ENCODE data around the gene COL8A2. TPM values are rescaled to one million over a fixed set of nuclear protein-coding genes. Genes with fewer than 3 reads are reported as not detected.

COL8A2 gene
- total RNA-seq, 1 experiment from 2014 or later = 0.24 TPM

DNA sequence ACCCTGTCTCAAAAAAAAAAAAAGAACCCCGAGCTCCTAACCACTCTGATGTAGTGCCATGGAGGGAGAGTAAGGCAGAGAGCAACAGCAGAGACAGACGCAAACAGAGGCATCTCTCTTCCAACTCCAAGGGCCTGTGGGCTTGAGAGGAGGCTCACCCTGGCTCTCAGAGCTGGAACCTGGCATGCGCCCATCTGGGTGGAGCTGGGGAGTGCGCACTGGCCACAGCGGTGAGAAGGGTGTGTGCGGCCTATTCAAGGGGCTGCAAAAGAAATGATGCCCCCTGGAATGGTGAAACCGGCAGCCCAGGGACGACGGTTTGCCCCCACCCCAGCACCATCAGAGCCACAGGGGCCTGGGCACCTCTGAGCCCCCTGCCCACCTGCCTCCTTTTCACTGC lies 17.6 kb downstream of the COL8A2 start:
- ChIA-PET CTCF (no interaction called here), POLR2A (ENCODE audit: low non-redundant PET) (interaction anchor here (0.5 kb wide), 1 partner anchor 191 kb away, joined by 7 read pairs; no protein-coding TSS in a partner anchor)
- no peaks in the 10 kb centered on the region for H3K4me1 ChIP-seq (ENCODE audit: insufficient read depth, low read length, poor library complexity, severe bottlenecking)
- no TSS peak for BruUV-seq (replicated peaks)
- no peak overlapping the region for H3K27ac ChIP-seq (ENCODE audit: low read depth, low read length, poor library complexity, severe bottlenecking)
- TF ChIP-seq, protein P1, sequence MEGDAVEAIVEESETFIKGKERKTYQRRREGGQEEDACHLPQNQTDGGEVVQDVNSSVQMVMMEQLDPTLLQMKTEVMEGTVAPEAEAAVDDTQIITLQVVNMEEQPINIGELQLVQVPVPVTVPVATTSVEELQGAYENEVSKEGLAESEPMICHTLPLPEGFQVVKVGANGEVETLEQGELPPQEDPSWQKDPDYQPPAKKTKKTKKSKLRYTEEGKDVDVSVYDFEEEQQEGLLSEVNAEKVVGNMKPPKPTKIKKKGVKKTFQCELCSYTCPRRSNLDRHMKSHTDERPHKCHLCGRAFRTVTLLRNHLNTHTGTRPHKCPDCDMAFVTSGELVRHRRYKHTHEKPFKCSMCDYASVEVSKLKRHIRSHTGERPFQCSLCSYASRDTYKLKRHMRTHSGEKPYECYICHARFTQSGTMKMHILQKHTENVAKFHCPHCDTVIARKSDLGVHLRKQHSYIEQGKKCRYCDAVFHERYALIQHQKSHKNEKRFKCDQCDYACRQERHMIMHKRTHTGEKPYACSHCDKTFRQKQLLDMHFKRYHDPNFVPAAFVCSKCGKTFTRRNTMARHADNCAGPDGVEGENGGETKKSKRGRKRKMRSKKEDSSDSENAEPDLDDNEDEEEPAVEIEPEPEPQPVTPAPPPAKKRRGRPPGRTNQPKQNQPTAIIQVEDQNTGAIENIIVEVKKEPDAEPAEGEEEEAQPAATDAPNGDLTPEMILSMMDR (conservative IDR thresholded peaks at IDR 0.05; ENCODE audit: low read depth, low read length) = no peak
- no peak for TF ChIP-seq EZH2 (IDR thresholded peaks at IDR 0.05; ENCODE audit: borderline replicate concordance, low read depth, low read length, poor library complexity, severe bottlenecking)
- H3K4me3 ChIP-seq (ENCODE audit: low read depth, low read length, poor library complexity, severe bottlenecking) = no peak overlapping the region
- H3K36me3 ChIP-seq (ENCODE audit: insufficient read depth, low read length, poor library complexity, severe bottlenecking) = no peaks in the 10 kb centered on the region
- intact Hi-C loops (cut with micrococcal nuclease; ENCODE audit: unreplicated experiment) = no loop called here
- no peaks in the 10 kb centered on the region for H3K9me3 ChIP-seq (ENCODE audit: low read depth, low read length, poor library complexity, severe bottlenecking)
- DNase-seq (ENCODE audit: low spot score) = no peak
- no peaks in the 10 kb centered on the region for H3K27me3 ChIP-seq (replicated peaks; ENCODE audit: insufficient read depth, low read depth, low read length, poor library complexity)

DNA sequence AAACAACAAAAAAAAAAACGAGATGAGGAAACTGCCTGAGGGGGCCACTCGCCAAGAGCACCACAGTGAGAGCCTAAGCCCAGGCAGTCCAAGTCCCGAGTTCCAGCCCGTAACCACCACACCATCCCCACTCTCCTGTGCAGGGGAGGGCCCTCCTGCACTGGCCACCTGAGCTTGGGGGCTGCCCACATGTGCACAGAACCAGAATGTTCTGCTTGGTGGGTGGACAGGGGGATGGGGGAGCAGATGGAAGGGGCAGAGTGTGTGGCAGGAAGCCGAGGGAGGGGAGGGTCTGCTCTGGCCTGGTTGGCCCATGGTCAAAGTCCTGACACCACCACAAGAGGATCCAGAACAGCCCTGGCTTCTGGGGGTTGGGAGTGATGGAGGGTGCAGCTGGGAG lies 18.8 kb downstream of the COL8A2 start:
- POLR2A ChIA-PET (ENCODE audit: low non-redundant PET) = interaction anchor here (0.6 kb wide), 1 partner anchor 143 kb away, joined by 7 read pairs; no protein-coding TSS in a partner anchor
- TF ChIP-seq, protein P1 (conservative IDR thresholded peaks at IDR 0.05; ENCODE audit: low read depth, low read length) = no peak
- no peak for TF ChIP-seq EZH2 (IDR thresholded peaks at IDR 0.05; ENCODE audit: borderline replicate concordance, low read depth, low read length, poor library complexity, severe bottlenecking)
- no peaks in the 10 kb centered on the region for H3K36me3 ChIP-seq (ENCODE audit: insufficient read depth, low read length, poor library complexity, severe bottlenecking)
- intact Hi-C loops (cut with micrococcal nuclease; ENCODE audit: unreplicated experiment) = no loop called here
- H3K4me1 ChIP-seq (ENCODE audit: insufficient read depth, low read length, poor library complexity, severe bottlenecking) = no peaks in the 10 kb centered on the region
- no peak overlapping the region for H3K27ac ChIP-seq (ENCODE audit: low read depth, low read length, poor library complexity, severe bottlenecking)
- no peak overlapping the region for H3K4me3 ChIP-seq (ENCODE audit: low read depth, low read length, poor library complexity, severe bottlenecking)
- no TSS peak for BruUV-seq (replicated peaks)
- no peaks in the 10 kb centered on the region for H3K9me3 ChIP-seq (ENCODE audit: low read depth, low read length, poor library complexity, severe bottlenecking)
- DNase-seq (ENCODE audit: low spot score) = no peak
- H3K27me3 ChIP-seq (replicated peaks; ENCODE audit: insufficient read depth, low read depth, low read length, poor library complexity) = no peaks in the 10 kb centered on the region
- CTCF ChIA-PET = no interaction called here

DNA sequence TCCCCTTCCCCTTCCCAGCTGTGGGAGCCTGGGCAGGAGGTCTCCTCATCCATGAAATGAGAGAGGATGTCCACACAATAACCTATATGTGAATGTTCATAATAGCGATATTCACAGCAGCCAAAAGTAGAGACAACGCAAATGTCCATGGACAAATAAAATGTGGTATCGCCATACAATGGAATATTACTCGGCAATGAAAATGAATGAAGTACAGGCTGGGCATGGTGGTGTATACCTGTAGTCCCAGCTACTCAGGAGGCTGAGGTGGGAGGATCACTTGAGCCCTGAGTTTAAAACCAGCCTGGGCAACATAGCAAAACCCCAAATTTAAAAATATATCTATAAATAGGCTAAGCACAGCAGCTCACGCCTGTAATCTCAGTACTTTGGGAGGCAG lies 23.5 kb downstream of the COL8A2 start:
- no peaks in the 10 kb centered on the region for H3K9me3 ChIP-seq (ENCODE audit: low read depth, low read length, poor library complexity, severe bottlenecking)
- no TSS peak for BruUV-seq (replicated peaks)
- no peak overlapping the region for H3K4me3 ChIP-seq (ENCODE audit: low read depth, low read length, poor library complexity, severe bottlenecking)
- CTCF ChIA-PET = interaction anchor here (0.6 kb wide), 1 partner anchor 182 kb away, joined by 6 read pairs; no protein-coding TSS in a partner anchor
- H3K36me3 ChIP-seq (ENCODE audit: insufficient read depth, low read length, poor library complexity, severe bottlenecking) = no peaks in the 10 kb centered on the region
- TF ChIP-seq, protein P1 (conservative IDR thresholded peaks at IDR 0.05; ENCODE audit: low read depth, low read length) = no peak
- no peak for TF ChIP-seq EZH2 (IDR thresholded peaks at IDR 0.05; ENCODE audit: borderline replicate concordance, low read depth, low read length, poor library complexity, severe bottlenecking)
- intact Hi-C loops (cut with micrococcal nuclease; ENCODE audit: unreplicated experiment) = no loop called here
- H3K27me3 ChIP-seq (replicated peaks; ENCODE audit: insufficient read depth, low read depth, low read length, poor library complexity) = no peaks in the 10 kb centered on the region
- DNase-seq (ENCODE audit: low spot score) = no peak
- H3K27ac ChIP-seq (ENCODE audit: low read depth, low read length, poor library complexity, severe bottlenecking) = no peak overlapping the region
- H3K4me1 ChIP-seq (ENCODE audit: insufficient read depth, low read length, poor library complexity, severe bottlenecking) = no peaks in the 10 kb centered on the region
- POLR2A ChIA-PET (ENCODE audit: low non-redundant PET) = no interaction called here

All from A673 (cell line).